Nephron (organoid): ENCODE measurements around the gene SH3RF3.

ENCODE experiments used
- H3K27ac Mint-ChIP-seq, 3 experiments: 2 replicates each; pipeline ENCODE4 v1.8.0; 2020; ENCODE audit warnings: mixed read lengths in 3 of 3, mild to moderate bottlenecking in 2 of 3, moderate library complexity in 1 of 3
- H3K27me3 Mint-ChIP-seq: 2 replicates; pipeline ENCODE4 v1.8.0; 2021; ENCODE audit warnings: low read depth, mild to moderate bottlenecking, moderate library complexity, mixed read lengths
- H3K36me3 Mint-ChIP-seq: 2 replicates; pipeline ENCODE4 v1.8.0; 2020; ENCODE audit warnings: low read depth, mixed read lengths
- H3K4me1 Mint-ChIP-seq: 2 replicates; pipeline ENCODE4 v1.8.0; 2020; ENCODE audit warnings: mixed read lengths
- H3K4me3 Mint-ChIP-seq, 3 experiments: 2 replicates each; pipeline ENCODE4 v1.8.0; 2020; ENCODE audit warnings: mild to moderate bottlenecking in 3 of 3, mixed read lengths in 3 of 3, moderate library complexity in 2 of 3
- H3K9me3 Mint-ChIP-seq: 2 replicates; pipeline ENCODE4 v1.8.0; 2020; ENCODE audit warnings: mixed read lengths
- TF ChIP-seq, protein P1 (sequence below), 3 experiments: fragments of 200-600 bp; sonication (generic); IDR thresholded peaks; one replicate each; pipeline ENCODE4 v1.5.0; 2021; ENCODE audit warnings: antibody characterized with exemption in 3 of 3; ENCODE audit not compliant: unreplicated experiment in 3 of 3

The SH3RF3 gene

DNA sequence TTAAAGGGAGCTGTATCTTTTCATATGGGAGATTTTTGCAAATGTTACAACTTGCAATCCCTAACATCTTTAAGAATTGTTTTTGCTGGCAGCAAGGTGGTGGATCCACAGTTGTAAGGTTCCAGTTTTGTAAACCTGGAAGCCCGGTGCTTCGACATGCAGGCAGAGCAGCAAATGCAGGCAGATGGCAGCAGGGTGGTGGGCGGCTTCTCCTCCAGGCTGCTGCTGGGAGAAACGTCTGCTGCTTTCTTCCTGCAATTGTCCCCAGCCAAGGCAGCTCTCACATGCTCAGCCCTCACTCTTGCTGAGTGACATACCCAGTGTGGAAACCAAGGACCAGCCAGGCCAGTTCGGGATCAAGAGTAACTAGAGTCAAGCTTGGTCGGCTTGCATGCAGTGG is 318.8 kb downstream of the SH3RF3 start:
- Mint-ChIP-seq H3K4me3 (no peak overlapping the region), H3K27me3 (peaks cover 8% of the 10 kb centered on the region), H3K36me3 (peaks cover 22% of the 10 kb centered on the region), H3K4me1 (peaks cover 50% of the 10 kb centered on the region), H3K27ac (peak overlapping the region; percentile 81 to 89 (median 85)), H3K9me3 (peaks cover 18% of the 10 kb centered on the region)
- TF ChIP-seq, protein P1, sequence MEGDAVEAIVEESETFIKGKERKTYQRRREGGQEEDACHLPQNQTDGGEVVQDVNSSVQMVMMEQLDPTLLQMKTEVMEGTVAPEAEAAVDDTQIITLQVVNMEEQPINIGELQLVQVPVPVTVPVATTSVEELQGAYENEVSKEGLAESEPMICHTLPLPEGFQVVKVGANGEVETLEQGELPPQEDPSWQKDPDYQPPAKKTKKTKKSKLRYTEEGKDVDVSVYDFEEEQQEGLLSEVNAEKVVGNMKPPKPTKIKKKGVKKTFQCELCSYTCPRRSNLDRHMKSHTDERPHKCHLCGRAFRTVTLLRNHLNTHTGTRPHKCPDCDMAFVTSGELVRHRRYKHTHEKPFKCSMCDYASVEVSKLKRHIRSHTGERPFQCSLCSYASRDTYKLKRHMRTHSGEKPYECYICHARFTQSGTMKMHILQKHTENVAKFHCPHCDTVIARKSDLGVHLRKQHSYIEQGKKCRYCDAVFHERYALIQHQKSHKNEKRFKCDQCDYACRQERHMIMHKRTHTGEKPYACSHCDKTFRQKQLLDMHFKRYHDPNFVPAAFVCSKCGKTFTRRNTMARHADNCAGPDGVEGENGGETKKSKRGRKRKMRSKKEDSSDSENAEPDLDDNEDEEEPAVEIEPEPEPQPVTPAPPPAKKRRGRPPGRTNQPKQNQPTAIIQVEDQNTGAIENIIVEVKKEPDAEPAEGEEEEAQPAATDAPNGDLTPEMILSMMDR (IDR thresholded peaks at IDR 0.05; ENCODE audit: unreplicated experiment in 3 of 3) = no peak

GRCh38 chr2:109448207-109448606 is 319.2 kb downstream of the SH3RF3 start:
- H3K36me3 Mint-ChIP-seq = peaks cover 20% of the 10 kb centered on the region
- H3K4me1 Mint-ChIP-seq = peaks cover 50% of the 10 kb centered on the region
- TF ChIP-seq, protein P1 (IDR thresholded peaks at IDR 0.05; ENCODE audit: unreplicated experiment in 3 of 3) = no peak
- H3K4me3 Mint-ChIP-seq = no peak overlapping the region
- peaks cover 10% of the 10 kb centered on the region for H3K27me3 Mint-ChIP-seq
- peaks cover 16% of the 10 kb centered on the region for H3K9me3 Mint-ChIP-seq
- H3K27ac Mint-ChIP-seq = peak overlapping the region in 1 of 3 experiments; percentile 89

GRCh38 chr2:109448946-109449788 is 320.2 kb downstream of the SH3RF3 start:
- H3K4me1 Mint-ChIP-seq = peaks cover 50% of the 10 kb centered on the region
- H3K36me3 Mint-ChIP-seq = peaks cover 13% of the 10 kb centered on the region
- peaks cover 14% of the 10 kb centered on the region for H3K27me3 Mint-ChIP-seq
- TF ChIP-seq, protein P1 (IDR thresholded peaks at IDR 0.05; ENCODE audit: unreplicated experiment in 3 of 3) = no peak
- H3K4me3 Mint-ChIP-seq = no peak overlapping the region
- H3K27ac Mint-ChIP-seq = no peak overlapping the region
- peaks cover 10% of the 10 kb centered on the region for H3K9me3 Mint-ChIP-seq

- Mint-ChIP-seq H3K36me3 (no peaks in the 10 kb centered on the region), H3K4me1 (peaks cover 37% of the 10 kb centered on the region), H3K4me3 (no peak overlapping the region), H3K9me3 (peaks cover 3% of the 10 kb centered on the region), H3K27me3 (peaks cover 14% of the 10 kb centered on the region), H3K27ac (no peak overlapping the region)
- TF ChIP-seq, protein P1 (IDR thresholded peaks at IDR 0.05; ENCODE audit: unreplicated experiment in 3 of 3) = no peak
These were observed 321.7 kb downstream of the SH3RF3 start for GRCh38 chr2:109450574-109451273.

- Mint-ChIP-seq H3K4me1 (peaks cover 27% of the 10 kb centered on the region), H3K27me3 (peaks cover 11% of the 10 kb centered on the region), H3K4me3 (no peak overlapping the region), H3K27ac (no peak overlapping the region), H3K36me3 (no peaks in the 10 kb centered on the region), H3K9me3 (no peaks in the 10 kb centered on the region)
- TF ChIP-seq, protein P1 (IDR thresholded peaks at IDR 0.05; ENCODE audit: unreplicated experiment in 3 of 3) = no peak
These were observed 322.7 kb downstream of the SH3RF3 start for GRCh38 chr2:109451671-109452070.
